Measurements from ENCODE around the gene ATP2C2.

- TF ChIP-seq CTCF (IDR thresholded peaks at IDR 0.05) (no peak), POLR2A (IDR thresholded peaks at IDR 0.05) (no peak)
Observed at GRCh38 chr16:84458606-84459532, 90.5 kb downstream of the ATP2C2 start.

All from right lobe of liver (tissue), 4 donors.